HL-60 (cell line): Measurements from ENCODE around the gene DOCK8.

Experiments
- DNase-seq, 2 experiments: peaks; one replicate each; pipeline ENCODE4 v3.0.0-alpha.2; 2010 to 2020; ENCODE audit warnings: low read depth in 1 of 2, low spot score in 1 of 2
- H3K27ac ChIP-seq: fragments of 250-450 bp; sonication (Bioruptor Pico); replicated peaks from 2 replicates; pipeline ENCODE4 v1.5.1; 2020; ENCODE audit warnings: mild to moderate bottlenecking, moderate library complexity
- H3K27me3 ChIP-seq: fragments of 250-450 bp; sonication (Bioruptor Pico); 2 replicates; pipeline ENCODE4 v1.5.1; 2021; ENCODE audit warnings: mild to moderate bottlenecking, moderate library complexity; ENCODE audit not compliant: insufficient read depth, poor library complexity, severe bottlenecking
- H3K4me3 ChIP-seq: replicated peaks from 2 replicates; pipeline ENCODE4 v1.5.1; 2011; ENCODE audit warnings: mild to moderate bottlenecking, control low read depth, low read length; ENCODE audit not compliant: insufficient read depth
- GABPA ChIP-seq: IDR thresholded peaks from 2 replicates; pipeline ENCODE4 v1.6.1; 2012; ENCODE audit warnings: low read depth
- POLR2AphosphoS5 ChIP-seq: IDR thresholded peaks from 2 replicates; pipeline ENCODE4 v1.6.1; 2012; ENCODE audit warnings: low read depth
- SPI1 ChIP-seq: IDR thresholded peaks from 2 replicates; pipeline ENCODE4 v1.6.1; 2012; ENCODE audit warnings: low read depth, mild to moderate bottlenecking, borderline replicate concordance
- TF ChIP-seq, protein P1 (sequence below): IDR thresholded peaks from 2 replicates; pipeline ENCODE4 v1.6.1; 2012; ENCODE audit warnings: low read depth; ENCODE audit not compliant: insufficient replicate concordance
- TF ChIP-seq, protein P2 (sequence below): IDR thresholded peaks from one replicate; pipeline ENCODE4 v1.5.1; 2011; ENCODE audit warnings: low read length, control low read depth, inconsistent platforms; ENCODE audit not compliant: insufficient read depth

The DOCK8 gene

DNA sequence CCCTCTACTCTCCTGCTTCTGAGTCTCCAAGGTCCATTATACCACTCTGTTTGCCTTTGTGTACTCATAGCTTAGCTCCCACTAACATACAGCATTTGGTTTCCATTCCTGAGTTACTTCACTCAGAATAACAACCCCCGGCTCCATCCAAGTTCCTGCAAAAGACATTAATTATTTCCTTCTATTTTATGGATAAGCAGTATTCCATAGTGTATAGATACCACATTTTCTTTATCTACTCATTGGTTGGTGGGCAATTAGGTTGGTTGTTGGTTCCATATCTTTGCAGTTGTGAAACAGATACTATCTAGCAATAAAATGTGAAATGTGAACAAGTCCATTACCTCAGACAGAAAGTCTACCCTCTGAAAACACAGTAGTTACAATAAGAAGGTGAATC lies 110.3 kb downstream of the DOCK8 start:
- TF ChIP-seq, protein P1, sequence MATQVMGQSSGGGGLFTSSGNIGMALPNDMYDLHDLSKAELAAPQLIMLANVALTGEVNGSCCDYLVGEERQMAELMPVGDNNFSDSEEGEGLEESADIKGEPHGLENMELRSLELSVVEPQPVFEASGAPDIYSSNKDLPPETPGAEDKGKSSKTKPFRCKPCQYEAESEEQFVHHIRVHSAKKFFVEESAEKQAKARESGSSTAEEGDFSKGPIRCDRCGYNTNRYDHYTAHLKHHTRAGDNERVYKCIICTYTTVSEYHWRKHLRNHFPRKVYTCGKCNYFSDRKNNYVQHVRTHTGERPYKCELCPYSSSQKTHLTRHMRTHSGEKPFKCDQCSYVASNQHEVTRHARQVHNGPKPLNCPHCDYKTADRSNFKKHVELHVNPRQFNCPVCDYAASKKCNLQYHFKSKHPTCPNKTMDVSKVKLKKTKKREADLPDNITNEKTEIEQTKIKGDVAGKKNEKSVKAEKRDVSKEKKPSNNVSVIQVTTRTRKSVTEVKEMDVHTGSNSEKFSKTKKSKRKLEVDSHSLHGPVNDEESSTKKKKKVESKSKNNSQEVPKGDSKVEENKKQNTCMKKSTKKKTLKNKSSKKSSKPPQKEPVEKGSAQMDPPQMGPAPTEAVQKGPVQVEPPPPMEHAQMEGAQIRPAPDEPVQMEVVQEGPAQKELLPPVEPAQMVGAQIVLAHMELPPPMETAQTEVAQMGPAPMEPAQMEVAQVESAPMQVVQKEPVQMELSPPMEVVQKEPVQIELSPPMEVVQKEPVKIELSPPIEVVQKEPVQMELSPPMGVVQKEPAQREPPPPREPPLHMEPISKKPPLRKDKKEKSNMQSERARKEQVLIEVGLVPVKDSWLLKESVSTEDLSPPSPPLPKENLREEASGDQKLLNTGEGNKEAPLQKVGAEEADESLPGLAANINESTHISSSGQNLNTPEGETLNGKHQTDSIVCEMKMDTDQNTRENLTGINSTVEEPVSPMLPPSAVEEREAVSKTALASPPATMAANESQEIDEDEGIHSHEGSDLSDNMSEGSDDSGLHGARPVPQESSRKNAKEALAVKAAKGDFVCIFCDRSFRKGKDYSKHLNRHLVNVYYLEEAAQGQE, result no peak
- no peak for TF ChIP-seq POLR2AphosphoS5
- H3K27me3 ChIP-seq, result no peaks in the 10 kb centered on the region
- DNase-seq, result no peak
- H3K27ac ChIP-seq, result no peak overlapping the region
- no peak overlapping the region for H3K4me3 ChIP-seq

DNA sequence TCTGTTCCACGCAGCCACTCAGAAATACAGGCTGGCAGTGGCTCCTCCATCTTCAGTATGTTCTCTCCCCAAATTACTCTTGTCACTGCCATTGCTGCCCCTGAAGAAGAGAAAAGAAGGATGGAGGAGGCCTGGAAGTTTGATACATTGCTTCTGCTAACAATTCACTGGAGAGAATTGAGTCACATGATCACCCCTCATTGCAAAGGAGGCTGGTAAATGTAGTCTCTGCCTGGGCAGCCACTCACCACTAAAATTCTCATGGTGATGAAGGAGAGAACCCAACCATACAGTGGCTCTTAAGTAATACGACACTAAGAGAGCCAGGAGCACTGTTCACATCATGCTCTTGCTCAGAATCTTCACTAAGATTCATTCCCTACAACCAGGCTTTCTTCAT lies 112.0 kb downstream of the DOCK8 start:
- TF ChIP-seq POLR2AphosphoS5, result no peak
- no peak for DNase-seq
- no peak overlapping the region for H3K4me3 ChIP-seq

DNA sequence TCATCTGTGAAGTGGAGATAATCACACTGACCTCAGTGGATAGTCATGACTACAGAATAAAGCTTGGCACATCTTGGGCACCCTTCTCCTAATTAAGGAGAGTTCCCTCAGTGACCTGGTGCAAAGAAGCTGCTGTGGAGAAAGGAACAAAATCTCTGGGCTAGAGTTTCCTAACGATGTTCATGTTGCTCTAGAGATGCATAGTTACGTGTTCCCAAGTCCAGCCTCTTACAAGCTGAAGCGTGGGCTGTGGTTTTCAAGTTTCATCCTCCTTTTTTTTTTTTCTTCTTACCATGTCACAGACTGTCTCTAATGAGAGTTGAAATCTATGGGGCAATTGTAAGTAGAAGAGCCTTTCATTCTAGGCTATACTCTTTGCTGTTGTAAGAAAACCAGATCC lies 113.8 kb downstream of the DOCK8 start:
- no peak for DNase-seq
- TF ChIP-seq GABPA, result no peak
- no peak for TF ChIP-seq POLR2AphosphoS5
- TF ChIP-seq, protein P2, sequence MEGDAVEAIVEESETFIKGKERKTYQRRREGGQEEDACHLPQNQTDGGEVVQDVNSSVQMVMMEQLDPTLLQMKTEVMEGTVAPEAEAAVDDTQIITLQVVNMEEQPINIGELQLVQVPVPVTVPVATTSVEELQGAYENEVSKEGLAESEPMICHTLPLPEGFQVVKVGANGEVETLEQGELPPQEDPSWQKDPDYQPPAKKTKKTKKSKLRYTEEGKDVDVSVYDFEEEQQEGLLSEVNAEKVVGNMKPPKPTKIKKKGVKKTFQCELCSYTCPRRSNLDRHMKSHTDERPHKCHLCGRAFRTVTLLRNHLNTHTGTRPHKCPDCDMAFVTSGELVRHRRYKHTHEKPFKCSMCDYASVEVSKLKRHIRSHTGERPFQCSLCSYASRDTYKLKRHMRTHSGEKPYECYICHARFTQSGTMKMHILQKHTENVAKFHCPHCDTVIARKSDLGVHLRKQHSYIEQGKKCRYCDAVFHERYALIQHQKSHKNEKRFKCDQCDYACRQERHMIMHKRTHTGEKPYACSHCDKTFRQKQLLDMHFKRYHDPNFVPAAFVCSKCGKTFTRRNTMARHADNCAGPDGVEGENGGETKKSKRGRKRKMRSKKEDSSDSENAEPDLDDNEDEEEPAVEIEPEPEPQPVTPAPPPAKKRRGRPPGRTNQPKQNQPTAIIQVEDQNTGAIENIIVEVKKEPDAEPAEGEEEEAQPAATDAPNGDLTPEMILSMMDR, result no peak
- no peak for TF ChIP-seq SPI1
- TF ChIP-seq, protein P1, result no peak
- no peaks in the 10 kb centered on the region for H3K27me3 ChIP-seq

More for the DNA sequence above, 112.0 kb downstream of the DOCK8 start:
- no peak overlapping the region for H3K27ac ChIP-seq
- H3K27me3 ChIP-seq, result no peaks in the 10 kb centered on the region

DNA sequence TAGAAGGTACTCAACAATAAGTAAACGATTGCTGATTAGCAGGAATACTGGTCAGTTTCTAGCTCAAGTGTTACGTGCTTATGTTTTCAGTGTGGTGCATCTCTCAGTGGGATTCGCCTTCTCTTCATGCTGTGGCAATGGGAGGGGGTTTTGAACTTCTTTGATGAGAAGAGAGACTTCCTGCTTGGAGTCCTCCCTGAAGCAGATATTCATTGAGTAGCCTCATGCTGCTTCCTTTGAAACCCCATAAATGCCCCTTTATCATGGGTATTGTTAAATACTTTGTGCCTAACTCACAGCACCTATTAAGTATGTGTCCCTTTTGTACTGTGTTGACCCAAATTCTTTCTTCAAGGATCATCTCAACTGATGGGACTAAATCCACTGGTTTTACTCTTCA lies 116.5 kb downstream of the DOCK8 start:
- Histone ChIP-seq H3K27me3 (no peaks in the 10 kb centered on the region), H3K4me3 (no peak overlapping the region), H3K27ac (no peak overlapping the region)
- no peak for TF ChIP-seq GABPA
- no peak for TF ChIP-seq SPI1
- TF ChIP-seq, protein P2, result no peak
- TF ChIP-seq, protein P1, result no peak
- no peak for TF ChIP-seq POLR2AphosphoS5
- DNase-seq, result no peak

More for the DNA sequence above, 113.8 kb downstream of the DOCK8 start:
- H3K4me3 ChIP-seq, result no peak overlapping the region
- H3K27ac ChIP-seq, result no peak overlapping the region
